B cell (primary cell): ENCODE measurements around the gene CCDC18. TPM values are rescaled to one million over a fixed set of nuclear protein-coding genes. Genes with fewer than 3 reads are reported as not detected.

Experiments
- ATAC-seq: fragments of 200-7000 bp; cut with Tn5 transposase; one replicate; pipeline ENCODE4 v1.10.0; 2021; ENCODE audit warnings: low read depth, mild to moderate bottlenecking, moderate number of reproducible peaks, moderate library complexity
- CTCF ChIA-PET: fragments of 350-600 bp; sonication (Branson Sonifier 250); formaldehyde crosslinking; loops from one replicate; lab custom pipeline; 2021; ENCODE audit warnings: antibody characterized with exemption, inconsistent platforms; lab: Charles Lee
- POLR2A ChIA-PET: fragments of 350-600 bp; sonication (Branson Sonifier 250); formaldehyde crosslinking; loops from one replicate; lab custom pipeline; 2021; ENCODE audit warnings: antibody characterized with exemption; lab: Charles Lee
- DNase-seq: peaks from one replicate; pipeline ENCODE4 v3.0.0; 2013
- H2AFZ ChIP-seq: 2 replicates; pipeline ENCODE4 v1.6.1; 2012; ENCODE audit warnings: mild to moderate bottlenecking, low read depth, low read length; ENCODE audit not compliant: insufficient read depth, poor library complexity, severe bottlenecking
- H3K27ac ChIP-seq, 2 donors: 1 replicate in 1 of 2; 2 replicates in 1 of 2; pipeline ENCODE4 v1.5.1; 2012 to 2013; ENCODE audit warnings: low read length in 2 of 2, mild to moderate bottlenecking in 2 of 2, moderate library complexity in 1 of 2
- H3K27me3 ChIP-seq, 4 experiments: fragments of 200-600 bp in 1 of 4; sonication (generic) in 1 of 4; replicated peaks in 1 of 4; 1 replicate in 2 of 4; 2 replicates in 2 of 4; pipeline versions ENCODE4 v1.6.1 to v1.7.0; 2013 to 2016; ENCODE audit warnings: low read length in 3 of 4, mild to moderate bottlenecking in 2 of 4, mixed read lengths in 1 of 4, moderate library complexity in 1 of 4; ENCODE audit not compliant: insufficient read depth in 4 of 4, control insufficient read depth in 3 of 4; ENCODE audit errors: control extremely low read depth in 1 of 4
- H3K36me3 ChIP-seq, 2 experiments: replicated peaks in 1 of 2; 1 replicate in 1 of 2; 2 replicates in 1 of 2; pipeline versions ENCODE4 v1.6.1 to v1.7.1; 2013; ENCODE audit warnings: low read length in 1 of 2; ENCODE audit not compliant: insufficient read depth in 2 of 2, control insufficient read depth in 1 of 2; ENCODE audit errors: control extremely low read depth in 1 of 2, extremely low read depth in 1 of 2
- H3K4me1 ChIP-seq, 2 donors: fragments of 200-600 bp in 1 of 2; sonication (generic) in 1 of 2; 1 replicate in 1 of 2; 2 replicates in 1 of 2; pipeline versions ENCODE4 v1.5.1 to v1.6.1; 2013 to 2017; ENCODE audit warnings: low read length in 2 of 2; ENCODE audit not compliant: control insufficient read depth in 2 of 2, insufficient read depth in 2 of 2
- H3K4me2 ChIP-seq: replicated peaks from 2 replicates; pipeline ENCODE3; 2012; ENCODE audit warnings: mild to moderate bottlenecking, low read depth, low read length; ENCODE audit not compliant: poor library complexity, severe bottlenecking
- H3K4me3 ChIP-seq, 5 experiments: fragments of 200-600 bp in 1 of 5; sonication (generic) in 1 of 5; 1 replicate in 3 of 5; 2 replicates in 2 of 5; pipeline versions ENCODE4 v1.5.1 to v1.7.0; 2011 to 2016; ENCODE audit warnings: low read length in 4 of 5, mild to moderate bottlenecking in 4 of 5, low read depth in 2 of 5, control low read depth in 1 of 5, moderate library complexity in 1 of 5; ENCODE audit not compliant: insufficient read depth in 1 of 5; ENCODE audit errors: control extremely low read depth in 1 of 5, extremely low read depth in 1 of 5
- H3K79me2 ChIP-seq: fragments of 200-600 bp; sonication (generic); one replicate; pipeline ENCODE4 v1.6.0; 2016; ENCODE audit warnings: low read length; ENCODE audit not compliant: control insufficient read depth, insufficient read depth
- H3K9ac ChIP-seq: fragments of 200-600 bp; sonication (generic); 2 replicates; pipeline ENCODE4 v1.6.1; 2017; ENCODE audit warnings: mild to moderate bottlenecking, low read length, moderate library complexity
- H3K9me3 ChIP-seq, 3 donors: one replicate each; pipeline versions ENCODE4 v1.6.1 to v1.7.1; 2013; ENCODE audit warnings: low read length in 2 of 3; ENCODE audit not compliant: control insufficient read depth in 2 of 3, insufficient read depth in 1 of 3; ENCODE audit errors: control extremely low read depth in 1 of 3
- H4K20me1 ChIP-seq: 2 replicates; pipeline ENCODE4 v1.6.0; 2012; ENCODE audit warnings: mild to moderate bottlenecking, low read length; ENCODE audit not compliant: insufficient read depth, control insufficient read depth, poor library complexity, severe bottlenecking
- H3K27ac Mint-ChIP-seq: one replicate; pipeline ENCODE4 v1.8.0; 2021; ENCODE audit warnings: mixed read lengths
- H3K27me3 Mint-ChIP-seq: one replicate; pipeline ENCODE4 v1.8.0; 2021; ENCODE audit warnings: mixed read lengths
- H3K4me1 Mint-ChIP-seq: one replicate; pipeline ENCODE4 v1.8.0; 2021; ENCODE audit warnings: mixed read lengths
- H3K4me3 Mint-ChIP-seq: one replicate; pipeline ENCODE4 v1.8.0; 2021; ENCODE audit warnings: mixed read lengths
- H3K9me3 Mint-ChIP-seq: one replicate; pipeline ENCODE4 v1.8.0; 2022; ENCODE audit warnings: mixed read lengths; ENCODE audit not compliant: insufficient read depth
- CTCF ChIP-seq: fragments of 200-600 bp; IDR thresholded peaks from one replicate; pipeline ENCODE4 v1.8.0; 2022; ENCODE audit warnings: antibody characterized with exemption, mild to moderate bottlenecking
- EZH2 ChIP-seq: IDR thresholded peaks from 2 replicates; pipeline ENCODE4 v1.6.1; 2012; ENCODE audit warnings: borderline replicate concordance, low read depth, mild to moderate bottlenecking, moderate library complexity, low read length; ENCODE audit not compliant: insufficient read depth, poor library complexity, severe bottlenecking
- WGBS: methylation state at CpG from one replicate; pipeline ENCODE4 v1.1.5; 2013; ENCODE audit warnings: missing lambda C conversion rate; ENCODE audit not compliant: insufficient coverage; 5-methylcytosine and 5-hydroxymethylcytosine counted together
- intact Hi-C: fragments of 100-400 bp; cut with micrococcal nuclease; formaldehyde crosslinking; loops from one replicate; pipeline ENCODE4 v1.10.0; 2022
- polyA plus RNA-seq: library from polyadenylated mRNA; depleted of rRNA; stranded (reverse); fragments of >200 nt; gene quantifications from 2 replicates; pipeline ENCODE4 v1.2.3, GENCODE V29; 2012
- total RNA-seq, 2 donors: library from RNA; stranded (reverse); fragments of 120-200 nt in 1 of 2; gene quantifications; 1 replicate in 1 of 2; 2 replicates in 1 of 2; pipeline versions ENCODE4 v1.2.3 to v1.2.4, GENCODE V29; 2013 to 2022

Gene CCDC18
- total and polyA plus RNA-seq, 2 donors (not counting 1 experiment from before 2014, with no cell fraction given) = 7.7 to 16.0 TPM

- TF ChIP-seq CTCF = no peak
- no peak for TF ChIP-seq EZH2
- no peak overlapping the region for H3K9ac ChIP-seq
- H3K4me3 Mint-ChIP-seq = no peak overlapping the region
- no peaks in the 10 kb centered on the region for H3K27me3 ChIP-seq
- ChIA-PET CTCF (no interaction called here), POLR2A (no interaction called here)
- ATAC-seq = no peak
- no peaks in the 10 kb centered on the region for H3K79me2 ChIP-seq
- no peaks in the 10 kb centered on the region for H3K27me3 Mint-ChIP-seq
- no peaks in the 10 kb centered on the region for H3K4me1 ChIP-seq
- H4K20me1 ChIP-seq = no peaks in the 10 kb centered on the region
- H3K27ac Mint-ChIP-seq = no peak overlapping the region
- H3K4me1 Mint-ChIP-seq = no peaks in the 10 kb centered on the region
- intact Hi-C loops = no loop called here
- no peak overlapping the region for H2AFZ ChIP-seq
- H3K9me3 Mint-ChIP-seq = no peaks in the 10 kb centered on the region
- no CpG with 5 or more reads among the region's 1 CpG for WGBS
- H3K9me3 ChIP-seq = no peaks in the 10 kb centered on the region
- no peak overlapping the region for H3K27ac ChIP-seq
- no peak overlapping the region for H3K4me3 ChIP-seq
- H3K4me2 ChIP-seq = no peak overlapping the region
- DNase-seq = no peak
- H3K36me3 ChIP-seq = no peaks in the 10 kb centered on the region
Observed at GRCh38 chr1:93321720-93322119, 141.2 kb downstream of the CCDC18 start.

- TF ChIP-seq EZH2 = no peak
- TF ChIP-seq CTCF = no peak
- Histone ChIP-seq H3K9ac (no peak overlapping the region), H3K4me2 (no peak overlapping the region), H3K27ac (no peak overlapping the region), H3K36me3 (no peaks in the 10 kb centered on the region), H3K79me2 (no peaks in the 10 kb centered on the region), H2AFZ (no peak overlapping the region), H3K9me3 (no peaks in the 10 kb centered on the region), H4K20me1 (no peaks in the 10 kb centered on the region), H3K27me3 (no peaks in the 10 kb centered on the region), H3K4me1 (no peaks in the 10 kb centered on the region), H3K4me3 (no peak overlapping the region)
- H3K9me3 Mint-ChIP-seq = no peaks in the 10 kb centered on the region
- ChIA-PET POLR2A (no interaction called here), CTCF (no interaction called here)
- WGBS = no CpG with 5 or more reads among the region's 3 CpGs
- no peak overlapping the region for H3K27ac Mint-ChIP-seq
- intact Hi-C loops = no loop called here
- ATAC-seq = no peak
- H3K27me3 Mint-ChIP-seq = no peaks in the 10 kb centered on the region
- no peak for DNase-seq
- no peak overlapping the region for H3K4me3 Mint-ChIP-seq
- no peaks in the 10 kb centered on the region for H3K4me1 Mint-ChIP-seq
Observed at GRCh38 chr1:93322349-93322748, 141.8 kb downstream of the CCDC18 start.
